Amniotic epithelial cell (primary cell): ENCODE results near the gene NUBPL.

Experiments
- DNase-seq: peaks from one replicate; pipeline ENCODE4 v3.0.0-alpha.2; 2010; ENCODE audit warnings: low read depth

Gene NUBPL

GRCh38 chr14:31561155-31561846 is at the start of gene NUBPL:
TSS of gene NUBPL (plus strand) at chr14:31561404. CDS start at chr14:31561440, 36 bp downstream.
- DNase-seq, result peak; percentile 91

- no peak for DNase-seq
These were observed 34.1 kb upstream of the NUBPL start for GRCh38 chr14:31527087-31527486.

GRCh38 chr14:31527546-31527945 is 33.7 kb upstream of the NUBPL start:
- no peak for DNase-seq

GRCh38 chr14:31529053-31529452 is 32.2 kb upstream of the NUBPL start:
- peak; percentile 50 for DNase-seq

- peak; percentile 41 for DNase-seq
These were observed 31.1 kb upstream of the NUBPL start for GRCh38 chr14:31530136-31530535.

GRCh38 chr14:31536201-31536960 is 24.8 kb upstream of the NUBPL start:
- no peak for DNase-seq

GRCh38 chr14:31541702-31542101 is 19.5 kb upstream of the NUBPL start:
- no peak for DNase-seq

GRCh38 chr14:31543969-31544799 is 17.0 kb upstream of the NUBPL start:
- DNase-seq, result peak; percentile 28

- no peak for DNase-seq
These were observed 16.4 kb upstream of the NUBPL start for GRCh38 chr14:31544816-31545215.

GRCh38 chr14:31545328-31545727 is 15.9 kb upstream of the NUBPL start:
- DNase-seq, result no peak

GRCh38 chr14:31549817-31550216 is 11.4 kb upstream of the NUBPL start:
- no peak for DNase-seq

GRCh38 chr14:31550589-31550988 is 10.6 kb upstream of the NUBPL start:
- DNase-seq, result no peak

- no peak for DNase-seq
These were observed 5.0 kb upstream of the NUBPL start for GRCh38 chr14:31556191-31556590.

GRCh38 chr14:31559939-31560338 is 1.3 kb upstream of the NUBPL start:
- DNase-seq, result no peak

GRCh38 chr14:31560759-31561154 is 447 bp upstream of the NUBPL start:
- peak; percentile 45 for DNase-seq

GRCh38 chr14:31564194-31564593 is 3.0 kb downstream of the NUBPL start:
- no peak for DNase-seq

- no peak for DNase-seq
These were observed 5.3 kb downstream of the NUBPL start for GRCh38 chr14:31566456-31566855.

- no peak for DNase-seq
These were observed 6.5 kb downstream of the NUBPL start for GRCh38 chr14:31567655-31568054.

GRCh38 chr14:31568161-31568560 is 7.0 kb downstream of the NUBPL start:
- DNase-seq, result peak; percentile 43

GRCh38 chr14:31568671-31569070 is 7.5 kb downstream of the NUBPL start:
- DNase-seq, result peak; percentile 91

GRCh38 chr14:31572955-31573354 is 11.8 kb downstream of the NUBPL start:
- DNase-seq, result no peak

GRCh38 chr14:31576949-31577348 is 15.7 kb downstream of the NUBPL start:
- no peak for DNase-seq

- no peak for DNase-seq
These were observed 17.1 kb downstream of the NUBPL start for GRCh38 chr14:31578266-31578665.
